ENCODE results near the gene APBA2.

APBA2 gene

GRCh38 chr15:29134239-29134638 lies 248.5 kb downstream of the APBA2 start:
- no peak for DNase-seq (ENCODE audit: low spot score)

- DNase-seq (ENCODE audit: low spot score), result no peak
Observed at GRCh38 chr15:29134641-29135308, 249.0 kb downstream of the APBA2 start.

- no peak for DNase-seq (ENCODE audit: low spot score)
Observed at GRCh38 chr15:29135309-29135657, 249.5 kb downstream of the APBA2 start.

GRCh38 chr15:29135702-29136646 lies 250.2 kb downstream of the APBA2 start:
- no peak for DNase-seq (ENCODE audit: low spot score)

GRCh38 chr15:29138260-29138659 lies 252.5 kb downstream of the APBA2 start:
- no peak for DNase-seq (ENCODE audit: low spot score)

GRCh38 chr15:29139072-29139471 lies 253.3 kb downstream of the APBA2 start:
- DNase-seq (ENCODE audit: low spot score), result peak; percentile 38

- DNase-seq (ENCODE audit: low spot score), result peak; percentile 88
Observed at GRCh38 chr15:29139540-29140459, 254.0 kb downstream of the APBA2 start.

- DNase-seq (ENCODE audit: low spot score), result no peak
Observed at GRCh38 chr15:29140475-29141307, 254.9 kb downstream of the APBA2 start.

- no peak for DNase-seq (ENCODE audit: low spot score)
Observed at GRCh38 chr15:29141308-29142128, 255.7 kb downstream of the APBA2 start.

- no peak for DNase-seq (ENCODE audit: low spot score)
Observed at GRCh38 chr15:29142129-29142747, 256.5 kb downstream of the APBA2 start.

- no peak for DNase-seq (ENCODE audit: low spot score)
Observed at GRCh38 chr15:29143293-29143692, 257.5 kb downstream of the APBA2 start.

GRCh38 chr15:29143909-29144635 lies 258.3 kb downstream of the APBA2 start:
- DNase-seq (ENCODE audit: low spot score), result no peak

GRCh38 chr15:29149738-29150075 lies 263.9 kb downstream of the APBA2 start:
- DNase-seq (ENCODE audit: low spot score), result no peak

GRCh38 chr15:29150515-29151483 lies 265.0 kb downstream of the APBA2 start:
- no peak for DNase-seq (ENCODE audit: low spot score)

- no peak for DNase-seq (ENCODE audit: low spot score)
Observed at GRCh38 chr15:29151484-29151857, 265.7 kb downstream of the APBA2 start.

GRCh38 chr15:29156521-29156920 lies 270.7 kb downstream of the APBA2 start:
- no peak for DNase-seq (ENCODE audit: low spot score)

- no peak for DNase-seq (ENCODE audit: low spot score)
Observed at GRCh38 chr15:29159771-29160455, 274.1 kb downstream of the APBA2 start.

GRCh38 chr15:29162411-29162810 lies 276.6 kb downstream of the APBA2 start:
- DNase-seq (ENCODE audit: low spot score), result no peak

All from ecto neural progenitor cell (in vitro differentiated cells).